ENCODE data around the gene COX6A2.

- TF ChIP-seq, protein P1, sequence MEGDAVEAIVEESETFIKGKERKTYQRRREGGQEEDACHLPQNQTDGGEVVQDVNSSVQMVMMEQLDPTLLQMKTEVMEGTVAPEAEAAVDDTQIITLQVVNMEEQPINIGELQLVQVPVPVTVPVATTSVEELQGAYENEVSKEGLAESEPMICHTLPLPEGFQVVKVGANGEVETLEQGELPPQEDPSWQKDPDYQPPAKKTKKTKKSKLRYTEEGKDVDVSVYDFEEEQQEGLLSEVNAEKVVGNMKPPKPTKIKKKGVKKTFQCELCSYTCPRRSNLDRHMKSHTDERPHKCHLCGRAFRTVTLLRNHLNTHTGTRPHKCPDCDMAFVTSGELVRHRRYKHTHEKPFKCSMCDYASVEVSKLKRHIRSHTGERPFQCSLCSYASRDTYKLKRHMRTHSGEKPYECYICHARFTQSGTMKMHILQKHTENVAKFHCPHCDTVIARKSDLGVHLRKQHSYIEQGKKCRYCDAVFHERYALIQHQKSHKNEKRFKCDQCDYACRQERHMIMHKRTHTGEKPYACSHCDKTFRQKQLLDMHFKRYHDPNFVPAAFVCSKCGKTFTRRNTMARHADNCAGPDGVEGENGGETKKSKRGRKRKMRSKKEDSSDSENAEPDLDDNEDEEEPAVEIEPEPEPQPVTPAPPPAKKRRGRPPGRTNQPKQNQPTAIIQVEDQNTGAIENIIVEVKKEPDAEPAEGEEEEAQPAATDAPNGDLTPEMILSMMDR (IDR thresholded peaks at IDR 0.05; ENCODE audit: insufficient read depth, low read length, poor library complexity, severe bottlenecking), result no peak
- no peak for TF ChIP-seq EZH2phosphoT487 (conservative IDR thresholded peaks at IDR 0.05; ENCODE audit: low read length)
Measured at GRCh38 chr16:31417916-31418315, 10.2 kb downstream of the COX6A2 start.
